ENCODE data around the gene NBEA. TPM values are rescaled to one million over a fixed set of nuclear protein-coding genes. Genes with fewer than 3 reads are reported as not detected.

The NBEA gene
- total RNA-seq, 1 experiment from 2014 or later, result 3.3 TPM

- H3K9me3 Mint-ChIP-seq (ENCODE audit: unreplicated experiment), result no peaks in the 10 kb centered on the region
- intact Hi-C loops (cut with micrococcal nuclease), result no loop called here
- TF ChIP-seq, protein P1, sequence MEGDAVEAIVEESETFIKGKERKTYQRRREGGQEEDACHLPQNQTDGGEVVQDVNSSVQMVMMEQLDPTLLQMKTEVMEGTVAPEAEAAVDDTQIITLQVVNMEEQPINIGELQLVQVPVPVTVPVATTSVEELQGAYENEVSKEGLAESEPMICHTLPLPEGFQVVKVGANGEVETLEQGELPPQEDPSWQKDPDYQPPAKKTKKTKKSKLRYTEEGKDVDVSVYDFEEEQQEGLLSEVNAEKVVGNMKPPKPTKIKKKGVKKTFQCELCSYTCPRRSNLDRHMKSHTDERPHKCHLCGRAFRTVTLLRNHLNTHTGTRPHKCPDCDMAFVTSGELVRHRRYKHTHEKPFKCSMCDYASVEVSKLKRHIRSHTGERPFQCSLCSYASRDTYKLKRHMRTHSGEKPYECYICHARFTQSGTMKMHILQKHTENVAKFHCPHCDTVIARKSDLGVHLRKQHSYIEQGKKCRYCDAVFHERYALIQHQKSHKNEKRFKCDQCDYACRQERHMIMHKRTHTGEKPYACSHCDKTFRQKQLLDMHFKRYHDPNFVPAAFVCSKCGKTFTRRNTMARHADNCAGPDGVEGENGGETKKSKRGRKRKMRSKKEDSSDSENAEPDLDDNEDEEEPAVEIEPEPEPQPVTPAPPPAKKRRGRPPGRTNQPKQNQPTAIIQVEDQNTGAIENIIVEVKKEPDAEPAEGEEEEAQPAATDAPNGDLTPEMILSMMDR (IDR thresholded peaks at IDR 0.05; ENCODE audit: unreplicated experiment), result no peak
- ChIA-PET CTCF (no interaction called here), POLR2A (no interaction called here)
- no peak overlapping the region for H3K4me3 Mint-ChIP-seq (ENCODE audit: unreplicated experiment)
- H3K27ac Mint-ChIP-seq (ENCODE audit: low read depth, unreplicated experiment), result no peak overlapping the region
- H3K27me3 Mint-ChIP-seq (ENCODE audit: insufficient read depth, unreplicated experiment), result no peaks in the 10 kb centered on the region
- no TSS peak for BruUV-seq (replicated peaks)
- no peak for DNase-seq (ENCODE audit: unreplicated experiment)
- no peaks in the 10 kb centered on the region for H3K36me3 Mint-ChIP-seq (ENCODE audit: insufficient read depth, unreplicated experiment)
- no peaks in the 10 kb centered on the region for H3K4me1 Mint-ChIP-seq (ENCODE audit: insufficient read depth, unreplicated experiment)
Observed at GRCh38 chr13:35500144-35500543, 558.1 kb downstream of the NBEA start.

DNA sequence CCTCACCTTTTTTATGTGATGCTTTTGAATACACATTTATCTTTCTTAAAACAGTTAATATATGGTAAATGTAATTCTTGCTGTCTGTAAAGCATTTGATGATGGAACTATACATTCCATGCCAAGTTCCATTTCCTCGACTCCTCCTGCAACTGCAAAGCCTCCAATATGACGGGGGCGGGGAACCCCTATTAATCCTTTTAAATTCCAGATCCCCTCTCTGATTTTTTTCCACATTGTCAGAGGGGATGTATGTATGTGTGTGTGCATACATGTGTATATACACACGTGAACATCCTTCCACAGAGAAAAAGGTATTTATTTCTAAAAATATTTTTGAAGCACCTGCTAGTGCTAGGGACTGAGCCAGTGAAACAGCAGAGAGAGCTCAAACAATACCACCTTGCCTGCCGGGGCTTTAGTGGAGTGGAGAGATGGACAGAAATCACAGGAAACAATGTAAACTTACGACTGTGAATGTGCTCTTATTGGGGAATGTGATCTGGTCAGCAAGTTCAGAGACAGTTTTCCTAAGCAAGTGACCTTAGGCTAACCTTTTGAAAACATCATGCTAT, 559.7 kb downstream of the NBEA start:
- Mint-ChIP-seq H3K4me1 (ENCODE audit: insufficient read depth, unreplicated experiment) (no peaks in the 10 kb centered on the region), H3K4me3 (ENCODE audit: unreplicated experiment) (no peak overlapping the region)

GRCh38 chr13:35502456-35502855, 560.4 kb downstream of the NBEA start:
- Mint-ChIP-seq H3K36me3 (ENCODE audit: insufficient read depth, unreplicated experiment) (no peaks in the 10 kb centered on the region), H3K27me3 (ENCODE audit: insufficient read depth, unreplicated experiment) (no peaks in the 10 kb centered on the region), H3K27ac (ENCODE audit: low read depth, unreplicated experiment) (no peak overlapping the region), H3K4me3 (ENCODE audit: unreplicated experiment) (no peak overlapping the region), H3K4me1 (ENCODE audit: insufficient read depth, unreplicated experiment) (no peaks in the 10 kb centered on the region), H3K9me3 (ENCODE audit: unreplicated experiment) (no peaks in the 10 kb centered on the region)
- intact Hi-C loops (cut with micrococcal nuclease), result no loop called here
- DNase-seq (ENCODE audit: unreplicated experiment), result no peak
- BruUV-seq (replicated peaks), result no TSS peak
- POLR2A ChIA-PET, result no interaction called here
- TF ChIP-seq, protein P1 (IDR thresholded peaks at IDR 0.05; ENCODE audit: unreplicated experiment), result no peak
- CTCF ChIA-PET, result no interaction called here

More for the DNA sequence above, 559.7 kb downstream of the NBEA start:
- TF ChIP-seq, protein P1 (IDR thresholded peaks at IDR 0.05; ENCODE audit: unreplicated experiment), result no peak
- Mint-ChIP-seq H3K36me3 (ENCODE audit: insufficient read depth, unreplicated experiment) (no peaks in the 10 kb centered on the region), H3K27me3 (ENCODE audit: insufficient read depth, unreplicated experiment) (no peaks in the 10 kb centered on the region), H3K27ac (ENCODE audit: low read depth, unreplicated experiment) (no peak overlapping the region), H3K9me3 (ENCODE audit: unreplicated experiment) (no peaks in the 10 kb centered on the region)
- intact Hi-C loops (cut with micrococcal nuclease), result no loop called here
- CTCF ChIA-PET, result interaction anchor here (0.7 kb wide), 1 partner anchor 165 kb away, joined by 3 read pairs; no protein-coding TSS in a partner anchor
- POLR2A ChIA-PET, result no interaction called here
- BruUV-seq (replicated peaks), result no TSS peak
- DNase-seq (ENCODE audit: unreplicated experiment), result no peak

DNA sequence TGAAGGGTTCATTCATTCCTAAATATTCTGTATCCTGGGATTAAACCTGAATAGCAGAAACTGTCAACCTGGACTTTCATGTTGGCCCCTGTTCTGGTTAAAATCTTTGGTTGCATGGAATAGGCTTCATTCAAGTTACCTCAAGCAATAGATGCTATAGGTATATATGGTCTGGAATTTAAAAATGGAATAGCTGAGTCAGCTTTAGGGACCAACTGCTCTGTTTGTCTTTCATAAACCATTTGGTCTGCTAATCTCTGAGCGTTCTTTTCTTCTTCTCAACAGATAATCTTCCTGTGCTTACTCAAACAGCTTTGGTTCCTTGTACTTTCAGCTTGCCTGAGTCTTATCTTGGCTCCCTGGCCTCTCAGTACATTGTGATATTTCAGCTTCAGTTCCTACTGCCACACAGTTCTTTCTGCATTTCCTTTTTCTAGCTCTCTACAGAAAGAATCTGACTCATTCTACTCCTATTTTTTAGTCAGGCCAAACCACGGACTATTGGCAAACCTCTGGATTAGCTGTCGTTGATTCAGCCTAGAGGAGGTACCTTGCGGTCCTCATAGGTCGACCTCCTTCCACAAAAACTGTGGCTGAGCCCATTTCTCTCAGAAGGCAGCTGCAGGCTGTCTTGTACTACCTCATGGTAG, 570.3 kb downstream of the NBEA start:
- H3K9me3 Mint-ChIP-seq (ENCODE audit: unreplicated experiment), result no peaks in the 10 kb centered on the region
- CTCF ChIA-PET, result interaction anchor here (0.6 kb wide), 2 partner anchors 105 to 153 kb away, joined by 4 to 5 read pairs; no protein-coding TSS in a partner anchor
- TF ChIP-seq, protein P1 (IDR thresholded peaks at IDR 0.05; ENCODE audit: unreplicated experiment), result no peak
- peaks cover 6% of the 10 kb centered on the region for H3K4me1 Mint-ChIP-seq (ENCODE audit: insufficient read depth, unreplicated experiment)
- DNase-seq (ENCODE audit: unreplicated experiment), result peak; percentile 87
- BruUV-seq (replicated peaks), result no TSS peak
- intact Hi-C loops (cut with micrococcal nuclease), result no loop called here
- no peaks in the 10 kb centered on the region for H3K27me3 Mint-ChIP-seq (ENCODE audit: insufficient read depth, unreplicated experiment)
- H3K36me3 Mint-ChIP-seq (ENCODE audit: insufficient read depth, unreplicated experiment), result peaks cover 10% of the 10 kb centered on the region
- no peak overlapping the region for H3K4me3 Mint-ChIP-seq (ENCODE audit: unreplicated experiment)
- H3K27ac Mint-ChIP-seq (ENCODE audit: low read depth, unreplicated experiment), result peak overlapping the region; percentile 7
- POLR2A ChIA-PET, result interaction anchor here (0.5 kb wide), 1 partner anchor 84 kb away, joined by 3 read pairs; no protein-coding TSS in a partner anchor

All from MCF 10A (cell line).